ENCODE results near the gene SRBD1. TPM values are rescaled to one million over a fixed set of nuclear protein-coding genes. Genes with fewer than 3 reads are reported as not detected.

Gene SRBD1
- total RNA-seq, 3 donors from 2014 or later (not counting 1 experiment from before 2014, with no cell fraction given), result 34.5 to 40.0 (median 38.8) TPM

DNA sequence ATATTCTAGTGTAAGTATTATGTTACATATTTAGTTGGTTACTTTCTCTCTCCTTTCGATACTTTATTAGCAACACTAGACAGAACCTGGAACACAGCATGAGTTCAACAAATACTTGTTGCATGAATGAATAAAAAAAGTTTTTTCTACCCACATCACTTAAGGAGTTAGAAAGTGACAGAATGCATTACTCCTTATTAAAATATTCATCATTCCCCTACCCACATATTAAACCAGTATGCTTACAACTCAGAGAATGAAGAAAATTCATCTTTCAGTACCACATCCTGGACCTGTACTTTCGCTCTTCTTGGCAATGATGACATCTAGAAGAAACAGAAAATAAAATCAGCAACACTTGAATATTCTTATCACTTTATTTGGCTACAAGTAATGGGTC, 6.0 kb downstream of the SRBD1 start:
- H3K4me1 ChIP-seq (ENCODE audit: control insufficient read depth, insufficient read depth, low read length), result no peaks in the 10 kb centered on the region
- ATAC-seq (no peak), DNase-seq (no peak)
- H3K36me3 Mint-ChIP-seq, result peaks cover 8% of the 10 kb centered on the region
- H3K27me3 ChIP-seq (ENCODE audit: control insufficient read depth, insufficient read depth, low read length), result no peaks in the 10 kb centered on the region
- no peaks in the 10 kb centered on the region for H3K9me3 ChIP-seq (ENCODE audit: control insufficient read depth, insufficient read depth, low read length)
- no peak overlapping the region for H3K4me3 ChIP-seq (ENCODE audit: low read length)
- peaks cover 12 to 15% of the 10 kb centered on the region in 2 donors for H3K4me1 Mint-ChIP-seq
- no peak overlapping the region for H3K4me3 Mint-ChIP-seq
- H3K27ac Mint-ChIP-seq, result no peak overlapping the region
- peaks cover 22% of the 10 kb centered on the region for H3K36me3 ChIP-seq (ENCODE audit: control insufficient read depth, insufficient read depth, low read length)
- no peaks in the 10 kb centered on the region for H3K9me3 Mint-ChIP-seq
- H3K27ac ChIP-seq (ENCODE audit: low read length), result no peak overlapping the region
- intact Hi-C loops (cut with micrococcal nuclease), result no loop called here
- 94% methylated on average over 1 of the region's 2 CpGs for WGBS (ENCODE audit: insufficient coverage)
- no peaks in the 10 kb centered on the region for H3K27me3 Mint-ChIP-seq (ENCODE audit: low read depth in 2 of 2)
- TF ChIP-seq, protein P1, sequence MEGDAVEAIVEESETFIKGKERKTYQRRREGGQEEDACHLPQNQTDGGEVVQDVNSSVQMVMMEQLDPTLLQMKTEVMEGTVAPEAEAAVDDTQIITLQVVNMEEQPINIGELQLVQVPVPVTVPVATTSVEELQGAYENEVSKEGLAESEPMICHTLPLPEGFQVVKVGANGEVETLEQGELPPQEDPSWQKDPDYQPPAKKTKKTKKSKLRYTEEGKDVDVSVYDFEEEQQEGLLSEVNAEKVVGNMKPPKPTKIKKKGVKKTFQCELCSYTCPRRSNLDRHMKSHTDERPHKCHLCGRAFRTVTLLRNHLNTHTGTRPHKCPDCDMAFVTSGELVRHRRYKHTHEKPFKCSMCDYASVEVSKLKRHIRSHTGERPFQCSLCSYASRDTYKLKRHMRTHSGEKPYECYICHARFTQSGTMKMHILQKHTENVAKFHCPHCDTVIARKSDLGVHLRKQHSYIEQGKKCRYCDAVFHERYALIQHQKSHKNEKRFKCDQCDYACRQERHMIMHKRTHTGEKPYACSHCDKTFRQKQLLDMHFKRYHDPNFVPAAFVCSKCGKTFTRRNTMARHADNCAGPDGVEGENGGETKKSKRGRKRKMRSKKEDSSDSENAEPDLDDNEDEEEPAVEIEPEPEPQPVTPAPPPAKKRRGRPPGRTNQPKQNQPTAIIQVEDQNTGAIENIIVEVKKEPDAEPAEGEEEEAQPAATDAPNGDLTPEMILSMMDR (IDR thresholded peaks at IDR 0.05), result no peak

DNA sequence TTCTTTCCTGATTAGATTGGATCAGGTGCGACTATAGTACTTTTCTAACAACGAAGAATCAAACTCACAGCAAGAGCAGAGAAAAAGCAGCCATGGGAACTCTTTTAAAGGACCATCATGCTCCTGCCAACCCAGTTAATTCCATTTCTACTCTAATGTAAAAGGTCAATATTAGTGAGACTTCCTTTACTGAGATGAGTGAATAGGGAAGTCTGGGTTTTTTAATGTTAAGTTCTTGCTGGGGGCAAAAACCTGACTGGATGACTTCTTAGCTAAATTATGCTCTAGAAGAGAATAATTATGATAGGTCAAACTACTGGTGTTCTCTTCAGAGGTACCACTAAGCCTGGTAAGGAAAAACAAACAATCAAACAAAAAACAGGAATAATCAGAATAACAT, 8.4 kb downstream of the SRBD1 start:
- TF ChIP-seq, protein P1 (IDR thresholded peaks at IDR 0.05), result no peak
- H3K4me3 ChIP-seq (ENCODE audit: low read length), result no peak overlapping the region
- 100% methylated on average over 2 of the region's 2 CpGs for WGBS (ENCODE audit: insufficient coverage)
- no peaks in the 10 kb centered on the region for H3K27me3 ChIP-seq (ENCODE audit: control insufficient read depth, insufficient read depth, low read length)
- Mint-ChIP-seq H3K27me3 (ENCODE audit: low read depth in 2 of 2) (no peaks in the 10 kb centered on the region), H3K9me3 (no peaks in the 10 kb centered on the region), H3K4me1 (peaks cover 0 to 4% of the 10 kb centered on the region in 2 donors), H3K36me3 (peaks cover 17% of the 10 kb centered on the region), H3K4me3 (no peak overlapping the region), H3K27ac (no peak overlapping the region)
- ATAC-seq (no peak), DNase-seq (no peak)
- intact Hi-C loops (cut with micrococcal nuclease), result no loop called here
- no peak overlapping the region for H3K27ac ChIP-seq (ENCODE audit: low read length)
- peaks cover 44% of the 10 kb centered on the region for H3K36me3 ChIP-seq (ENCODE audit: control insufficient read depth, insufficient read depth, low read length)
- no peaks in the 10 kb centered on the region for H3K9me3 ChIP-seq (ENCODE audit: control insufficient read depth, insufficient read depth, low read length)
- no peaks in the 10 kb centered on the region for H3K4me1 ChIP-seq (ENCODE audit: control insufficient read depth, insufficient read depth, low read length)

DNA sequence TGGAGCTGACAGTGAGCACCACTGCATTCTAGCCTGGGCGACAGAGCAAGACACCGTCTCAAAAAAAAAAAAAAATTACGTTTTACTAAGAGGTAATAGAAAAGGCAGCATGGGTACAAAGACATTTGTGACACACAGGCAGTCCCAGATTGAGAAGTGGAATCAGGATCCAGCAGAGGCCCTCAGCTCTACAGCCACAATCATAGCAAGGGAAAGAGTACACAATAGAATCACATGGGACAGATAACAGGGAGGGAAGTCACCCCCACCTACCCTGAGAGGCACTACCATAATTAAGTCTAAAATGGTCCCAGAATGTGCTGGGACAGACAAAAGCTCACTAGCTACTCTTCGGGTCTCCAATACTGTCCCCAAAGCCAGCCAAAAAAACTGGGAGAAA, 12.5 kb downstream of the SRBD1 start:
- 99% methylated on average over 4 of the region's 4 CpGs for WGBS (ENCODE audit: insufficient coverage)
- Histone ChIP-seq H3K4me1 (ENCODE audit: control insufficient read depth, insufficient read depth, low read length) (no peaks in the 10 kb centered on the region), H3K27me3 (ENCODE audit: control insufficient read depth, insufficient read depth, low read length) (no peaks in the 10 kb centered on the region), H3K27ac (ENCODE audit: low read length) (no peak overlapping the region), H3K4me3 (ENCODE audit: low read length) (no peak overlapping the region), H3K9me3 (ENCODE audit: control insufficient read depth, insufficient read depth, low read length) (no peaks in the 10 kb centered on the region), H3K36me3 (ENCODE audit: control insufficient read depth, insufficient read depth, low read length) (peaks cover 52% of the 10 kb centered on the region)
- no peaks in the 10 kb centered on the region for H3K27me3 Mint-ChIP-seq (ENCODE audit: low read depth in 2 of 2)
- H3K4me3 Mint-ChIP-seq, result no peak overlapping the region
- no peak overlapping the region for H3K27ac Mint-ChIP-seq
- intact Hi-C loops (cut with micrococcal nuclease), result no loop called here
- TF ChIP-seq, protein P1 (IDR thresholded peaks at IDR 0.05), result no peak
- no peaks in the 10 kb centered on the region for H3K9me3 Mint-ChIP-seq
- H3K4me1 Mint-ChIP-seq, result peaks cover 0 to 4% of the 10 kb centered on the region in 2 donors
- peaks cover 17% of the 10 kb centered on the region for H3K36me3 Mint-ChIP-seq
- DNase-seq (no peak), ATAC-seq (no peak)

DNA sequence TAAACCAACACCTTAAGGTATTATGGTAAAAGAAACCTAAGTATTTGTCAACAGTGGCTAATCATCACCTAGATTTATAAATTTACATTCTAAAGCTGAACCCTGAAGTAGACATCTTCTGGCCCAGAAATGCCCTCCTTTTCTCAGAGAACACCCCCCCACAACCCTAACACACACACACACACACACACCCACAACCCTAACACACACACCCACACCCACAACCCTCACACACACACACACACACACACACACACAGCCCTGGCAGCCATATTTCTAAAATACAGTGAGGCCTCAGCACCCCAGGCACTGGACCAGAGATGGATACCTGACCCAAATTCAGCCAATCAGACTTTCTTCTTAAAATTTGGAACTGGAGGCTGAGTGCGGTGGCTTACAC, 14.3 kb downstream of the SRBD1 start:
- Histone ChIP-seq H3K27ac (ENCODE audit: low read length) (no peak overlapping the region), H3K4me1 (ENCODE audit: control insufficient read depth, insufficient read depth, low read length) (no peaks in the 10 kb centered on the region), H3K27me3 (ENCODE audit: control insufficient read depth, insufficient read depth, low read length) (no peaks in the 10 kb centered on the region), H3K4me3 (ENCODE audit: low read length) (no peak overlapping the region), H3K36me3 (ENCODE audit: control insufficient read depth, insufficient read depth, low read length) (peaks cover 52% of the 10 kb centered on the region), H3K9me3 (ENCODE audit: control insufficient read depth, insufficient read depth, low read length) (no peaks in the 10 kb centered on the region)
- ATAC-seq (no peak), DNase-seq (no peak)
- Mint-ChIP-seq H3K27ac (no peak overlapping the region), H3K9me3 (no peaks in the 10 kb centered on the region), H3K4me1 (peaks cover 0 to 4% of the 10 kb centered on the region in 2 donors), H3K27me3 (ENCODE audit: low read depth in 2 of 2) (no peaks in the 10 kb centered on the region), H3K4me3 (no peak overlapping the region), H3K36me3 (peaks cover 16% of the 10 kb centered on the region)
- TF ChIP-seq, protein P1 (IDR thresholded peaks at IDR 0.05), result no peak
- intact Hi-C loops (cut with micrococcal nuclease), result no loop called here
- 96% methylated on average over 1 of the region's 1 CpG for WGBS (ENCODE audit: insufficient coverage)
